ENCODE measurements around the gene TRIM17. TPM values are rescaled to one million over a fixed set of nuclear protein-coding genes. Genes with fewer than 3 reads are reported as not detected.

Gene TRIM17
- total and polyA plus RNA-seq, 2 of the 8 experiments (the other 6 are each of a cell fraction or from before 2014, with no cell fraction given), result 1.1 to 2.2 TPM

- 0 out of 2 replicates have a peak, but pooled peaks have one; percentile 11 for TF ChIP-seq PHF8 (conservative IDR thresholded peaks at IDR 0.05; ENCODE audit: low read depth, low read length)
- TF ChIP-seq SP1 (IDR thresholded peaks at IDR 0.05; ENCODE audit: low read depth, low read length), result 0 out of 2 replicates have a peak, but pooled peaks have one; percentile 23
- peak in 1 of 2 experiments; percentile 28; a peak in 1 of 4 replicates for TF ChIP-seq HDAC2 (IDR thresholded peaks at IDR 0.05; ENCODE audit: borderline replicate concordance in 1 of 2, low read depth in 2 of 2, low read length in 2 of 2)
- TF ChIP-seq GTF2F1 (IDR thresholded peaks at IDR 0.05; ENCODE audit: borderline replicate concordance, low read depth, low read length), result 0 out of 2 replicates have a peak, but pooled peaks have one; percentile 37
- TF ChIP-seq TAF7 (optimal IDR thresholded peaks at IDR 0.05; ENCODE audit: borderline replicate concordance, low read depth, low read length), result no peak
- TF ChIP-seq TAF1 (IDR thresholded peaks at IDR 0.05; ENCODE audit: low read depth, low read length), result peak; percentile 32; the same call in 1 of the 2 replicates
- peak; percentile 87 for TF ChIP-seq TEAD4 (IDR thresholded peaks at IDR 0.05; ENCODE audit: low read depth, low read length)
- TF ChIP-seq, protein P1, sequence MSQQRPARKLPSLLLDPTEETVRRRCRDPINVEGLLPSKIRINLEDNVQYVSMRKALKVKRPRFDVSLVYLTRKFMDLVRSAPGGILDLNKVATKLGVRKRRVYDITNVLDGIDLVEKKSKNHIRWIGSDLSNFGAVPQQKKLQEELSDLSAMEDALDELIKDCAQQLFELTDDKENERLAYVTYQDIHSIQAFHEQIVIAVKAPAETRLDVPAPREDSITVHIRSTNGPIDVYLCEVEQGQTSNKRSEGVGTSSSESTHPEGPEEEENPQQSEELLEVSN (IDR thresholded peaks at IDR 0.05), result no peak
Measured at GRCh38 chr1:228407106-228408040, 9.3 kb downstream of the TRIM17 start (continued).
